K562 treated with DMSO at 1 percent for 24 hours (cell line): ENCODE results near the gene ATG4D. TPM values are rescaled to one million over a fixed set of nuclear protein-coding genes. Genes with fewer than 3 reads are reported as not detected.

Experiments used
- total RNA-seq: library from RNA; unstranded; fragments of 300-600 nt; gene quantifications from 2 replicates; pipeline ENCODE4 v1.2.3, GENCODE V29; 2022; ENCODE audit warnings: low read depth; ENCODE audit not compliant: insufficient read depth

Gene ATG4D
- total RNA-seq: 75.1 and 87.3 TPM in 2 replicates

DNA sequence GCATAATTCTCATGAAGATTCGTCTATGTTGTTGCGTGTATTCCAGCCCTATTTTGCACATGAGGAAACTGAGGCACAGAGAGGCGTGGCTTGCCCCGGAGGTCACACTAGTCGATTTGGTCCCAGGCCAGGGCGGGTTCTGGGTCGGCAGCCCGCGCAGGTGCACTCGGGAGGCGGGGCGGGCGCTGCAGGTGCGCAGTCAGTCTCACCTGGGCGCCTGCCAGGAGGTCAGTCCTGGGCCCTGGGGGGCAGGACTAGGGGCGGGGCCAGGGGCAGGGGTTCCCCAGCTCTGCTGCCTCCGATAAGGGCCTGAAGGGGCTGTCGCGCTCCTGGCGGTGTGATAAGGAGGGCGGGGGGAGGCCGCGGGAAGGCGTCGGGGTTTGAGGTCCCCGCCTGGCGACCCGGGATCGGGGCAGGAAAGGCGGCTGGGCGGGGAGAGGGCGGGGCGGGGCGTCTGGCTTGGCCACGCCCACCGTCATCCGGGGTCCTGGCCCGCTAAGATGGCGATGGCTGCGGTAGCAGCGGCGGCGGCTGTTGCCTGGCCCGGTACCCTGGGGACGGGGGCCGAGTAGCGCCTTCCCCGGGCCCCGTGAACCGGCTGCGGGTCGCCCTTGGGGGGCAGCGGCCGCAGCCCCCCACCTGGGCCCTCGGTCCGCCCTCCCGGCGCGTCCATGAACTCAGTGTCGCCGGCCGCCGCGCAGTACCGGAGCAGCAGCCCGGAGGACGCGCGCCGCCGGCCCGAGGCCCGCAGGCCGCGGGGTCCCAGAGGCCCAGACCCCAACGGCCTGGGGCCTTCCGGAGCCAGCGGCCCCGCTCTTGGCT lies at the start of gene ATG4D:
Gene ATG4D, plus strand, starts transcription at position 485 of the 822 bp plus-strand sequence. Its CDS starts 187 bp downstream, at position 672.

DNA sequence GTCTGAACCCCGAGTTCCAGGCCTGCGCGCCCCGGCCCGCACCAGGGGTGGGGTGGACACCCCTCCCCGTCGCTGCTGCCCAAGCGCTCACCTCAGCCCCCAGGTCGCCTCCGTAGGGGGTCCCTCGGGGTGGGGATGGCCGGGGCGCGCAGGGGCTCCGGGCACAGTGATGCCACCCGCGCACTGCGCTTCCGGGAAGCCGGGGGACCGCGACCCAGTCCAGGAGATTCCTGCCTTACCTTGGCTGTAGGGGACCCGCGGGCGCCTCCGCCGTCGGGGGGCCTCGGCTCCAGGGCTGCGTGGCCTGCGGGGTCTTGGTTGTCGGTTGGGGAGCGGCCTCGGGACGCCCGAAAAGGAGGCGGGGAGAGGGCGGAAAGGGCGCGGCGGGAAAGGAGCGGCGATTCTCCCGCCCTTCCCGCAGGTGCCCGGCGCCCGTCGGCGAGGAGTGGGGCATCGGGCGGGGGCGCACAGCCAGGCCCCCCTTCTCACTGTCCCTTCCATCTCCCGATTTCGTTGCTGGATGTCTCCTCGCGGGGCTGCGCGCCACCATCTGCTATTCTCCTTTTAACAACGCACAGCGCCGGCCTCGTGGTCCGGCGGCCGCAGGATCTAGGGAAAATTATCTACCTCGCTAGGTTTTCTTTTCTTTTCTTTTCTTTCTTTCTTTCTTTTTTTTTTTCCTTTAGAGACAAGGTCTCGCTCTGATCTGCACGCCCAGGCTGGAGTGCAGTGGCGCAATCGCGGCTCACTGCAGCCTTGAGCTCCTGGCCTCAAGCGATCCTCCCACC lies 40.5 kb upstream of the ATG4D start, which contains the start of gene KEAP1:
Gene KEAP1, minus strand, starts transcription at position 355 of the 788 bp plus-strand sequence. CDS start 3,323 bp downstream, outside the sequence.

DNA sequence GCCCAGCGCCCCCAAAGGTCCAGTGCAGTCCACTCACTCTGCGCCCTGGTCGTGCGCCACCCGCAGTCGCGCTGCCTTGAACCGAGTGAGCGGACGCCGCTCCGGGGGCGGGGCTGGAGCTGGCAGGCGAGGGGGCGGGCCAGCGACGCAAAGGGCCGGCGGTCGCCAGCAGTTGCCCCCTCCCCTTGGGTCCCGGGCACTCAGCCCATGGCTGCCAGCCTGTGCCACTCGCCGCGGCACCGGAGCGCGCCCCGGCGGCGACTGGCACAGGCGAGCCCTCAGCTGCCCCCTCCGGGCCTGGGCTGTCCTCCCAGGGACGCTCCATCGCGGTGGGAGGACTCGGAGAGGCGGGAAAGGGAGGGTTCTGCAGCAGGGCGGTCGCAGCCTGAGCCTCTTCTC lies 26.3 kb upstream of the ATG4D start, which contains the start of gene S1PR5:
Gene S1PR5, minus strand, starts transcription at position 87 of the 399 bp plus-strand sequence. CDS start 2,436 bp downstream, outside the sequence.

DNA sequence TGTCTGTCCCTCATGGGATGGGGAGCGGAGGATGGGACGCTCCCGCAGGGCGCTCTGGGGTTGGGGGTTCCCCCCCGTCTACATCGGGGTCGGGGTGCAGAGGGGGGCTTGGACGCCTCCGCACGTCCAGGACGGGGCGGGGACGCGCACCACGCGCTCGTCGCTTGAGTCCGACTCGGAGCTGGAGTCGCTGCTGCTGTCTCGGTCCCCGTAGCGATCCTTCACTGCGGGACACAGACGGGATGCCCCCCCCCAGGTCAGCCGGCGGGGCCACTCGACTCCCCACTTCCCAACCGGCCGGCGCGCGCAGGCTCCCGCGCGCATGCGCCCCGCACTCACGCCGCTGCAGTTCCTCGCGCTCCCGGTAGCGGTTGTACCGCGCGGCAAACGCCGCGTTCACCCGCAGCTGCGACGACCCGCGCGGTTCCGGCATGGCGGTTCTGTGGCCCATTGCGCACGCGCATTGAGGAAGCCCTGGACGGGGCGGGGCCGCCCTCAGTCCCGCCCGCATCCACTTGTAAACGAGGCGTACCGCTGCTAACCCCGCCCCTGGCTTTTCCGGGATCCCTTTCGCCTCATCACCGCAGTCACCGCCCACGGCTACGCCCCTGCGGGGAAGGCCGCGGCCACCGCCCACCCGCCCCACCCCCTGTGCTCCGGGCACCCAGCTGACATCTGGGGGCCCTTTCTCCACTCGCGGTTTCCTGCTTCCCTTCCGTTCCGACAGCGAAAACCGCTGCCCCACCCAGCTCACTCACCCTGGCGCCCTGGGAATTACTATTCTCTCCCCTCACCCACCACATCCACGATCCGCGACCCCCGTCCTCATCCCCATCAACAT lies 22.1 kb downstream of the ATG4D start, which contains the start of gene KRI1:
Gene KRI1, minus strand, starts transcription at position 444 of the 841 bp plus-strand sequence. Its CDS starts 11 bp downstream, at position 433.

DNA sequence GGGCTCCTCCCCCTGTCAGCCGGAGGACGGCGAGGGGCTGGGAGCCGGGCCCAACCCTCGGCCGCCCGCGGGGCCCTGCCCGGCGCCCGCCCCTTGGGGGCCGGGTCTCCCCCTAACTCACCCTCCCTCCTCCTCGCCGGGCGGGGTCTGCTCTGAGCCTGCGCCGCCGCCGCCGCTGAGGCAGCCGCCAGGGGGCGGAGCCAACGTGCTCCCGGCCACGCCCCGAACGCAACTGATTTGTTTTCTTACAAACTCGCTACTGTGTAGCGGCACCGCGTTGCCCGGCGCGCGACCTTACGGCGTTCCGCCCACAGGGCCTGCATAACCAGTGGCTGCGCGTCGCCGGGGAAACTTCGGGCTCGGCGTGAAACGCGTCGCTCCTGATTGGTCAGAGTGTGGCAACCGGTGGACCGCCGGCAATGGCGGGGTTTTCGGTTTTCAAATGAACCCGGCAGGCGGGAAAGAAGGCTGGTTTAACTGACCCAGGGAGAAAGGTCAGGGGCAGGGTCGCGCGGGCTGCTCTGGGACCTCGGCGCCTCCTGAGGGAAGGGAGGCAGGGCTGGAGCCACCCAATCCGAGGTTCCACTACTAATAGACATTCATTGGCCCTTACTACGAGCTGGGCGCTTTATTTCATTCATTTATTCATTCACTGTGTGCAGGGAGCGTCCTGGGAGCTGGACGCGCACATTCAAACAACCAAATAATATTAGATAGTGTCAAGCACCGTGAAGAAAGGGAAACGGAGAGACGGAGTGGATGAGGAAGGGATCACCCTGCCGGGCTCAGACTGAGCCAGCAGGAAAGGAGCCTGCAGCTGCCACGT lies 25.3 kb downstream of the ATG4D start, which contains the start of gene CDKN2D:
Gene CDKN2D, minus strand, starts transcription at position 154 of the 826 bp plus-strand sequence. CDS start 326 bp downstream, outside the sequence.

DNA sequence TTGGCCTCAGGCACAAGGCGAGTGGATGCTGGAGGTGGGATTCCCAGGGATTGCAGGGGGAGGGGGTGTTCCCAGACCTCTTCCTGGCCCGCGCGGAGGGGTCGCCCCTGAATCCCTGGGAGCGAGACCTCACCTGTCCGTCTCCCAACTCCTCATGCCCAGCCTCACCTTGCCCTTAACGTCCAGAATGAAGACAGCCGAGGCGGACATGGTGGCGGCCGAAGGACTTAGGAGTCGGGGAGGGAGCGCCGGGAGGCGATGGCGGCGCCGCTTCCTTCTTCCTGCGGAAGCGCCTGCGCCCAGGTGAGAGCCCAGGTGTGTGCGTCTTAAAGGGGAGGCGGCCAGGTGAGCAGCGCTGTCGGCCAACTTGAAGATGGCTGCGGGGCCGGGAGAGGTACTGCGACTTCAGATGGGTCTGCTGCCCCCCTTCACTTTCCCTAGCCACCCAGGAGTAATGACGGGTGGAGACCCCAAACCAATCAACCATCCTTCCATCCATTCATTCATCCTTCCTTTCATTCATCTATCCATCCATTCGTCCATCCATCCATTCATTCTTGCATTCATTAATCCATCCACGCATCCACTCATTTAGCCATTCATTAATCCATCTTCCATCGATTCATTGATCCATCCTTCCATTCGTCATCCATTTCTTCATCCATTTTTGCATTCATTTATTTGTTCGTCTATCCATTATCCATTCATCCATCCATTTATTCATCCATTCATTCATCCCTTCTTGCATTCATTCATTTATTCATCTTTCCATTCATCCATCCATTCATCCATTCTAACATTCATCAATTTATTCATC lies 43.5 kb downstream of the ATG4D start, which contains the start of gene AP1M2:
Gene AP1M2, minus strand, starts transcription at position 291 of the 817 bp plus-strand sequence. Its CDS starts 81 bp downstream, at position 210.

Other genes starting within 250 kb of the ATG4D start
- gene ZGLP1, start 234.1 kb upstream of the ATG4D start, total RNA-seq: 5.2 and 5.9 TPM in 2 replicates
- gene FDX2, start 227.9 kb upstream of the ATG4D start, total RNA-seq: 44.7 and 46.0 TPM in 2 replicates
- 86.7 and 87.5 TPM in 2 replicates for gene RAVER1, start 210.4 kb upstream of the ATG4D start, total RNA-seq
- gene ICAM3, start 204.3 kb upstream of the ATG4D start, total RNA-seq: 7.8 and 11.4 TPM in 2 replicates
- 147 and 169 TPM in 2 replicates for gene TYK2, start 163.3 kb upstream of the ATG4D start, total RNA-seq
- gene CDC37, start 140.4 kb upstream of the ATG4D start, total RNA-seq: 291 and 297 TPM in 2 replicates
- gene PDE4A, start 123.4 kb upstream of the ATG4D start, total RNA-seq: 18.6 and 20.1 TPM in 2 replicates
- gene KEAP1, start 40.5 kb upstream of the ATG4D start, total RNA-seq: 94.3 and 110 TPM in 2 replicates
- gene S1PR5, start 26.5 kb upstream of the ATG4D start, total RNA-seq: 0.29 and 0.52 TPM in 2 replicates
- gene KRI1, start 22.1 kb downstream of the ATG4D start, total RNA-seq: 34.0 and 37.5 TPM in 2 replicates
- gene CDKN2D, start 25.1 kb downstream of the ATG4D start, total RNA-seq: 44.8 and 45.6 TPM in 2 replicates
- gene AP1M2, start 43.4 kb downstream of the ATG4D start, total RNA-seq: 0.61 TPM in 1 of 2 replicates, not detected in the other
- 38.4 and 39.9 TPM in 2 replicates for gene SLC44A2, start 81.6 kb downstream of the ATG4D start, total RNA-seq
- 224 and 229 TPM in 2 replicates for gene ILF3, start 110.4 kb downstream of the ATG4D start, total RNA-seq
- 17.8 and 19.6 TPM in 2 replicates for gene QTRT1, start 157.5 kb downstream of the ATG4D start, total RNA-seq
- gene DNM2, start 174.2 kb downstream of the ATG4D start, total RNA-seq: 273 and 282 TPM in 2 replicates